MCF 10A (cell line): ENCODE data around the gene SPRED2. TPM values are rescaled to one million over a fixed set of nuclear protein-coding genes. Genes with fewer than 3 reads are reported as not detected.

Source experiments
- BruUV-seq: library from RNA; stranded (reverse); fragments of 400-500 nt; replicated peaks from 2 replicates; lab custom pipeline; 2021; lab: Mats Ljungman, UMichigan
- CTCF ChIA-PET: fragments of 300-600 bp; sonication (Branson Sonifier 250); formaldehyde crosslinking; extraction: SDS; loops from one replicate; lab custom pipeline; 2021; ENCODE audit warnings: antibody characterized with exemption, inconsistent platforms; lab: Yijun Ruan, JAX
- POLR2A ChIA-PET: fragments of 300-600, 350-650 bp; sonication (Branson Sonifier 250); formaldehyde crosslinking; extraction: SDS; loops from one replicate; lab custom pipeline; 2020; ENCODE audit warnings: antibody characterized with exemption, inconsistent platforms; lab: Yijun Ruan, JAX
- DNase-seq: peaks from one replicate; pipeline ENCODE4 v3.0.0-alpha.2; 2018; ENCODE audit not compliant: unreplicated experiment
- H3K27ac Mint-ChIP-seq: one replicate; pipeline ENCODE4 v1.8.0; 2022; ENCODE audit warnings: mild to moderate bottlenecking, low read depth, mixed read lengths; ENCODE audit not compliant: unreplicated experiment
- H3K27me3 Mint-ChIP-seq: one replicate; pipeline ENCODE4 v1.8.0; 2022; ENCODE audit warnings: mixed read lengths; ENCODE audit not compliant: insufficient read depth, unreplicated experiment
- H3K36me3 Mint-ChIP-seq: one replicate; pipeline ENCODE4 v1.8.0; 2022; ENCODE audit warnings: mild to moderate bottlenecking, moderate library complexity, mixed read lengths; ENCODE audit not compliant: insufficient read depth, unreplicated experiment
- H3K4me1 Mint-ChIP-seq: one replicate; pipeline ENCODE4 v1.8.0; 2022; ENCODE audit warnings: mixed read lengths; ENCODE audit not compliant: insufficient read depth, unreplicated experiment
- H3K4me3 Mint-ChIP-seq: one replicate; pipeline ENCODE4 v1.8.0; 2022; ENCODE audit warnings: mild to moderate bottlenecking, moderate library complexity, mixed read lengths; ENCODE audit not compliant: unreplicated experiment
- H3K9me3 Mint-ChIP-seq: one replicate; pipeline ENCODE4 v1.8.0; 2022; ENCODE audit warnings: mixed read lengths; ENCODE audit not compliant: unreplicated experiment
- CTCF ChIP-seq: fragments of 200-600 bp; IDR thresholded peaks from one replicate; pipeline ENCODE4 v1.8.0; 2022; ENCODE audit warnings: antibody characterized with exemption, mild to moderate bottlenecking; ENCODE audit not compliant: unreplicated experiment
- intact Hi-C: fragments of 100-400 bp; cut with micrococcal nuclease; formaldehyde crosslinking; loops from 2 replicates; pipeline ENCODE4 v1.14.1; 2022
- total RNA-seq: library from RNA; stranded (reverse); gene quantifications from 2 replicates; pipeline ENCODE4 v1.2.3, GENCODE V29; 2022

The SPRED2 gene
- total RNA-seq, 1 experiment from 2014 or later = 38.6 TPM

GRCh38 chr2:65450393-65450792, 18.0 kb upstream of the SPRED2 start:
- no peak overlapping the region for H3K27ac Mint-ChIP-seq
- ChIA-PET POLR2A (interaction anchor here (0.7 kb wide), 1 partner anchor 155 kb away, joined by 3 read pairs; no protein-coding TSS in a partner anchor), CTCF (interaction anchor here (0.7 kb wide), 1 partner anchor 129 kb away, joined by 3 read pairs; no protein-coding TSS in a partner anchor)
- BruUV-seq = no TSS peak
- no peak overlapping the region for H3K4me3 Mint-ChIP-seq
- no peaks in the 10 kb centered on the region for H3K27me3 Mint-ChIP-seq
- no peak for DNase-seq
- intact Hi-C loops = loop anchor here (5.0 kb wide), 1 partner anchor 102 kb away; no protein-coding TSS in a partner anchor
- peaks cover 8% of the 10 kb centered on the region for H3K4me1 Mint-ChIP-seq
- no peaks in the 10 kb centered on the region for H3K9me3 Mint-ChIP-seq
- TF ChIP-seq CTCF = no peak
- no peaks in the 10 kb centered on the region for H3K36me3 Mint-ChIP-seq

DNA sequence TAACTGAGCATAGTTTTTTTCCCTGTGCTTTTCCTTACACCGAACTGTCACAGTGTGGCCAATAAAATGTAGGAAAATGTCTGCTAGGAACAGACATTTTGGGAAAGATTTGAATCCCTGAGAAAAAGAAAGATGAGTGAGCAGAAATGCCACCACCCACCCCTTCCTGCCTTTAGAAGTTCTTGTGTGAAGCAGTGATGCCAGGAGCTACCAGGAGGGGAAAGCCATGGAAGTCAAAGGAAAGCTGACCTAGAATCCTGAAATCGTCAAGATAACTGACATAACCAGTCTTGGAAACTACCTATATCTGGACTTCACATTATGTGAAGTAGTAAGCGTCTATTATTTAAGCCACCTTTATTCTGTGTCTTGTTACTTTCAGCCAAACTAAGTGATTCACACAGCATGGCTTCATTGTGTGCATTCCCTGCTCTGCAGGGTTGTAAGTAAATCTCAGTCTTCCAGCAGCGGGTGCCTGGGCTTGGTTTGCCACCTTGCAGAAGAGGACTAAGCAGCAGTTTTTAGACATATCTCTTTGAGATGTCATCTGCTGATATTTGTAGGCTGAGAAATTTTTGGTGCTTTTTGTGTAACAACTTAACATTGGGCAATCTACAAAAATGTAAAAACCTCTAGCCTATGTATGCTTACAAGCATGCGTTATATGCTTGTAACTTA, 11.2 kb upstream of the SPRED2 start:
- no peaks in the 10 kb centered on the region for H3K9me3 Mint-ChIP-seq
- BruUV-seq = no TSS peak
- H3K4me1 Mint-ChIP-seq = no peaks in the 10 kb centered on the region
- no peak overlapping the region for H3K27ac Mint-ChIP-seq
- TF ChIP-seq CTCF = no peak
- CTCF ChIA-PET = no interaction called here
- no peaks in the 10 kb centered on the region for H3K36me3 Mint-ChIP-seq
- no peaks in the 10 kb centered on the region for H3K27me3 Mint-ChIP-seq
- DNase-seq = no peak
- POLR2A ChIA-PET = no interaction called here
- no peak overlapping the region for H3K4me3 Mint-ChIP-seq
- intact Hi-C loops = no loop called here

GRCh38 chr2:65442420-65443020, 10.1 kb upstream of the SPRED2 start:
- CTCF ChIA-PET = no interaction called here
- H3K4me1 Mint-ChIP-seq = no peaks in the 10 kb centered on the region
- no peak for DNase-seq
- TF ChIP-seq CTCF = no peak
- no peaks in the 10 kb centered on the region for H3K27me3 Mint-ChIP-seq
- no TSS peak for BruUV-seq
- POLR2A ChIA-PET = no interaction called here
- H3K9me3 Mint-ChIP-seq = no peaks in the 10 kb centered on the region
- intact Hi-C loops = no loop called here
- no peaks in the 10 kb centered on the region for H3K36me3 Mint-ChIP-seq
- H3K4me3 Mint-ChIP-seq = no peak overlapping the region
- H3K27ac Mint-ChIP-seq = no peak overlapping the region

- DNase-seq = no peak
- Mint-ChIP-seq H3K27ac (no peak overlapping the region), H3K4me3 (no peak overlapping the region), H3K36me3 (no peaks in the 10 kb centered on the region), H3K27me3 (no peaks in the 10 kb centered on the region), H3K9me3 (no peaks in the 10 kb centered on the region), H3K4me1 (peaks cover 5% of the 10 kb centered on the region)
- ChIA-PET POLR2A (interaction anchor here (1.0 to 3.2 kb wide), 4 partner anchors 8 to 211 kb away, joined by 4 to 25 read pairs (median 7); partner anchors contain the start of gene ACTR2), CTCF (interaction anchor here (0.7 to 1.0 kb wide), 2 partner anchors 49 to 92 kb away, joined by 4 read pairs; no protein-coding TSS in a partner anchor)
- no peak for TF ChIP-seq CTCF
- intact Hi-C loops = loop anchor here (5.0 kb wide), 2 partner anchors 121 to 129 kb away; no protein-coding TSS in a partner anchor
- no TSS peak for BruUV-seq
Observed at GRCh38 chr2:65438137-65438899, 5.9 kb upstream of the SPRED2 start.
